Heart right ventricle (tissue), 16 donors: ENCODE results near the gene CDH12. TPM values are rescaled to one million over a fixed set of nuclear protein-coding genes. Genes with fewer than 3 reads are reported as not detected.

Experiments
- ATAC-seq, 8 donors: fragments of 200-7000 bp; cut with Tn5 transposase; one replicate each; pipeline ENCODE4 v1.9.1; 2020; ENCODE audit warnings: mild to moderate bottlenecking in 8 of 8, moderate library complexity in 8 of 8, moderate number of reproducible peaks in 1 of 8
- DNase-seq, 2 donors: peaks; one replicate each; pipeline ENCODE4 v3.0.0-alpha.2; 2020
- H3K27ac ChIP-seq, 10 donors: fragments of 200-600 bp; sonication (generic) in 2 of 10; one replicate each; pipeline versions ENCODE4 v1.5.0 to v1.8.0; 2020 to 2022; ENCODE audit warnings: mild to moderate bottlenecking in 3 of 10
- H3K27me3 ChIP-seq, 7 donors: fragments of 200-600 bp; one replicate each; pipeline ENCODE4 v1.8.0; 2021 to 2022; ENCODE audit warnings: mild to moderate bottlenecking in 2 of 7
- H3K36me3 ChIP-seq, 9 donors: fragments of 200-600 bp; sonication (generic) in 1 of 9; one replicate each; pipeline versions ENCODE4 v1.5.0 to v1.8.0; 2020 to 2022; ENCODE audit warnings: mild to moderate bottlenecking in 2 of 9
- H3K4me1 ChIP-seq, 9 donors: fragments of 200-600 bp; sonication (generic) in 1 of 9; one replicate each; pipeline versions ENCODE4 v1.5.0 to v1.8.0; 2020 to 2022; ENCODE audit warnings: mild to moderate bottlenecking in 4 of 9
- H3K4me3 ChIP-seq, 10 donors: fragments of 200-600 bp; sonication (generic) in 2 of 10; one replicate each; pipeline versions ENCODE4 v1.5.0 to v1.8.0; 2020 to 2022; ENCODE audit warnings: mild to moderate bottlenecking in 7 of 10, moderate library complexity in 2 of 10
- H3K9me3 ChIP-seq, 11 donors: fragments of 200-600 bp in 10 of 11; sonication (generic) in 2 of 11; one replicate each; pipeline versions ENCODE4 v1.5.0 to v1.8.0; 2013 to 2022; ENCODE audit warnings: mild to moderate bottlenecking in 2 of 11, control low read depth in 1 of 11, moderate library complexity in 1 of 11
- WGBS, 2 donors: extraction: QIAGEN DNeasy Blood & Tissue Kit; methylation state at CpG; one replicate each; pipeline ENCODE4 v1.1.7; 2013; ENCODE audit warnings: inconsistent platforms in 1 of 2; 5-methylcytosine and 5-hydroxymethylcytosine counted together
- intact Hi-C, 10 donors: fragments of 100-400 bp; cut with DNase I; formaldehyde crosslinking; loops; one replicate each; pipeline versions ENCODE4 v1.11.1 to v1.14.2; 2022
- polyA plus RNA-seq, 2 donors: library from polyadenylated mRNA; stranded (reverse); fragments of 200-250 nt; gene quantifications; one replicate each; pipeline ENCODE4 v1.2.3, GENCODE V29; 2013
- total RNA-seq, 10 donors: library from RNA; stranded (reverse); fragmentation: NEBNext Ultra II Directional in 3 of 10; extraction: Animal tissue kit (Norgen Biotek cat#: 25700) in 3 of 10; gene quantifications; one replicate each; pipeline versions ENCODE4 v1.2.1 to v1.2.4, GENCODE V29; 2021 to 2023
- TF ChIP-seq, protein P1 (sequence below), 9 donors: fragments of 200-600 bp; sonication (generic) in 2 of 9; IDR thresholded peaks; one replicate each; pipeline versions ENCODE4 v1.5.0 to v1.8.0; 2021 to 2022; ENCODE audit warnings: antibody characterized with exemption in 9 of 9, mild to moderate bottlenecking in 5 of 9, moderate library complexity in 1 of 9
- donor health status: Arrhythmogenic right ventricular cardiomyopathy.
- donor health status: ischemic (EF 13 %, LVEDD 7.1; RV severe dilation, severe dysfunction).
- donor health status: healthy with polysubstance abuse.
- donor health status: DM: no; HTN: yes; CAD: no.
- donor health status: DM: no; HTN: no; CAD: no.
- donor health status: ischemic (EF 25% LVEDD 6.9; RV normal size, moderate dysfunction).
- donor health status: ischemic (EF 25% LVEDD 5.7; RV mildly dilated, moderate dysfunction).
- donor health status: healthy.
- donor health status: DM: yes; HTN: yes; CAD: no.
- donor health status: Ischemic cardiomyopathy.
- donor health status: ischemic (EF 35%, LVEDD 5.7; RV mildly dilated, moderate dysfunction).
- donor health status: nonischemic (EF 11% LVEDD 7.7; RV severe dilation, severe dysfunction).
- donor health status: DM: yes; HTN: yes; CAD: no.
- donor health status: PGD.
- donor health status: ischemic (EF 29% LVEDD 5.4; RV normal size, mild dysfunction).
- donor health status: nonischemic (EF 23%, LVEDD 6.1; RV moderate dilation, normal function).

The CDH12 gene
- total and polyA plus RNA-seq, 12 donors: not detected

DNA sequence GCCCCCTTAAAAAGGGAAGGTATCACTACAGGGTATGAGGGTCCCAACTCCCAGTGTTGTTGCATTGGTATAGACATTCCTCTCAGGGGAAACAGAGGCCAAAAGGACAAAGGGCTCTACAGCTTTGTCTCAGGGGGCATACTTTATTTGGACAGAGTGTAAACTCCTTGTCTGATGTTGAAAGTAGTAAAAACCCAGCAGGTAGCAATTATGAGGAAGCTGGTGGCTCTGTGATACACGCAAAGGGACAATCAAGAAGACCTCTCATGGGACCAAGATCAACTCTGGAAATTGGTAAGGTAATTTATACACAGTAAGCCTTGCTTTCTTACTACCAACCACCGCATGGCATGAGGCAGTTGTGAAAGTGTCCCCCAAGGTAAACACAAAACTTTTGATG lies 764.6 kb downstream of the CDH12 start:
- 88% methylated on average over 2 of the region's 2 CpGs for WGBS, 2 donors

DNA sequence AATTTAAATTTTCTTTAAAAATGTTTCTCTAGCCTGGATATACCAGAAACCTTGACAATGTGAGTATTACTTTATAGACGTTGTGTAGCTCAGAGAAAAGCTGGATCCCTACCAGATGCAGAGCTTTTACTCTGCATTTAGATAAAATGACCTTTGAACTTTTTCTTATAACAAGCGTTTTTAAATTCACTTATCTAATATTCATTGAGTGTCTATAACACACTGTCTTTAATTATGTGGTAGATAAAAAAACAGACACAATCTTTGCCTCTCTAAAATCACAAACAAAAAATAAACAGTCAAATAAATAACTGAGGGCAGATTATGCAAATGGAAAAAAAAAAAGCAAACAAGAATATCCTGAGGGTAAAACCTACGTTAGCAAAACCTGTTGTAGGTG lies 773.6 kb downstream of the CDH12 start:
- 45 to 57% methylated on average over 3 of the region's 3 CpGs for WGBS, 2 donors
- TF ChIP-seq, protein P1, sequence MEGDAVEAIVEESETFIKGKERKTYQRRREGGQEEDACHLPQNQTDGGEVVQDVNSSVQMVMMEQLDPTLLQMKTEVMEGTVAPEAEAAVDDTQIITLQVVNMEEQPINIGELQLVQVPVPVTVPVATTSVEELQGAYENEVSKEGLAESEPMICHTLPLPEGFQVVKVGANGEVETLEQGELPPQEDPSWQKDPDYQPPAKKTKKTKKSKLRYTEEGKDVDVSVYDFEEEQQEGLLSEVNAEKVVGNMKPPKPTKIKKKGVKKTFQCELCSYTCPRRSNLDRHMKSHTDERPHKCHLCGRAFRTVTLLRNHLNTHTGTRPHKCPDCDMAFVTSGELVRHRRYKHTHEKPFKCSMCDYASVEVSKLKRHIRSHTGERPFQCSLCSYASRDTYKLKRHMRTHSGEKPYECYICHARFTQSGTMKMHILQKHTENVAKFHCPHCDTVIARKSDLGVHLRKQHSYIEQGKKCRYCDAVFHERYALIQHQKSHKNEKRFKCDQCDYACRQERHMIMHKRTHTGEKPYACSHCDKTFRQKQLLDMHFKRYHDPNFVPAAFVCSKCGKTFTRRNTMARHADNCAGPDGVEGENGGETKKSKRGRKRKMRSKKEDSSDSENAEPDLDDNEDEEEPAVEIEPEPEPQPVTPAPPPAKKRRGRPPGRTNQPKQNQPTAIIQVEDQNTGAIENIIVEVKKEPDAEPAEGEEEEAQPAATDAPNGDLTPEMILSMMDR (IDR thresholded peaks at IDR 0.05): no peak
- Histone ChIP-seq H3K9me3 (no peaks in the 10 kb centered on the region), H3K27ac (no peak overlapping the region), H3K4me1 (no peaks in the 10 kb centered on the region), H3K4me3 (no peak overlapping the region), H3K27me3 (no peaks in the 10 kb centered on the region), H3K36me3 (no peaks in the 10 kb centered on the region)
- DNase-seq (no peak), ATAC-seq (no peak)
- intact Hi-C loops: no loop called here

More for the DNA sequence above, 764.6 kb downstream of the CDH12 start:
- ATAC-seq (no peak), DNase-seq (no peak)
- H3K27ac ChIP-seq: no peak overlapping the region
- TF ChIP-seq, protein P1 (IDR thresholded peaks at IDR 0.05): no peak
- no peaks in the 10 kb centered on the region for H3K4me1 ChIP-seq
- intact Hi-C loops: no loop called here
- no peaks in the 10 kb centered on the region for H3K27me3 ChIP-seq
- peaks cover 0 to 7% (median 0%) of the 10 kb centered on the region in 11 donors for H3K9me3 ChIP-seq
- no peak overlapping the region for H3K4me3 ChIP-seq
- H3K36me3 ChIP-seq: no peaks in the 10 kb centered on the region

DNA sequence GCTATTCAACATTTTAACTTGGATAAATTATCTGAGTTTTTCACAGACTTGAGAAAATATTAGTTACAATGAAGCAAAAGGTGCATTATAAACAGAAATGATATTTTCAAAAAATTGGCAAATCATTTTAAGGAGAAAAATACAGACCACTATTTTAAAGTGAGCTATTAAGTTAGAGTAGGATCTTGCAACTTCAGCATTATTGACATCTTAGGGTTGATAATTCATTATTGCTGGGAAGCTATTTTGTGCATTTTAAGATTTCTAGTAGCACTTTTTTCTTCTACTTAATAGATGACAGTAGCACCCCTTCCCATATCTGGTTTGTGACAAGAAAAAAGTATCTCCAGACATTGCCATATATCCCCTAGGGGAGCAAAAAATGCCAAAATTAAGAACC lies 774.1 kb downstream of the CDH12 start:
- intact Hi-C loops: no loop called here
- H3K27me3 ChIP-seq: no peaks in the 10 kb centered on the region
- no peaks in the 10 kb centered on the region for H3K4me1 ChIP-seq
- ATAC-seq: no peak
- H3K4me3 ChIP-seq: no peak overlapping the region
- H3K36me3 ChIP-seq: no peaks in the 10 kb centered on the region
- H3K9me3 ChIP-seq: no peaks in the 10 kb centered on the region
- TF ChIP-seq, protein P1 (IDR thresholded peaks at IDR 0.05): no peak
- no peak overlapping the region for H3K27ac ChIP-seq
- DNase-seq: no peak

DNA sequence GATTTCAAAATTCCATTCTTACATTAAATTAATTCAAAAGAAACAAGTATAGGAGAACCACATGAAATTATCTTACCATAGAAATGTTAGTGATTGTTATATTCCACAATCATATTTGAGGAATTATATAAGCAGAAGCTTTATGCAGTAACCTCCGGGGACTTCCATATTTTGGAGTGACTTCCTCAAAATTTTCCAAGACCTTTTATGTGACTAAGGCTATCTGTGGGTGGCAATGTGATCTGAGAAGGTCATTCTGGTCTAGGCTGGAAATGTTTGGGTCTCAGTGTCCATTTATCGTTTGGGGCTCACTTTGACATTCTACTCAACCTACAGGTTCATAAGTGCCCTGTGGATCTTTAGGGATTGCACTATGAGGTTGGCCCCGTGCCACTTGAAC lies 776.6 kb downstream of the CDH12 start:
- H3K9me3 ChIP-seq: no peaks in the 10 kb centered on the region
- no peak overlapping the region for H3K4me3 ChIP-seq
- no peaks in the 10 kb centered on the region for H3K4me1 ChIP-seq
- no peak overlapping the region for H3K27ac ChIP-seq
- WGBS, 2 donors: 77 to 82% methylated on average over 3 of the region's 3 CpGs
- no peak for ATAC-seq
- TF ChIP-seq, protein P1 (IDR thresholded peaks at IDR 0.05): no peak
- no peak for DNase-seq
- intact Hi-C loops: no loop called here
- H3K36me3 ChIP-seq: no peaks in the 10 kb centered on the region
- no peaks in the 10 kb centered on the region for H3K27me3 ChIP-seq
